HCT116 (cell line): ENCODE results near the gene SNAPC4. TPM values are rescaled to one million over a fixed set of nuclear protein-coding genes. Genes with fewer than 3 reads are reported as not detected.

Experiments used
- total RNA-seq: library from RNA; stranded (reverse); gene quantifications from one replicate; pipeline ENCODE4 v1.2.1, GENCODE V29; 2021; ENCODE audit not compliant: unreplicated experiment

SNAPC4 gene
- total RNA-seq, 1 experiment from 2014 or later = 20.4 TPM

Other genes starting within 250 kb of the SNAPC4 start
- not detected for gene LHX3, start 195.0 kb downstream of the SNAPC4 start, total RNA-seq
- gene QSOX2, start 154.4 kb downstream of the SNAPC4 start, total RNA-seq = 34.6 TPM
- 4.6 TPM for gene CCDC187, start 96.1 kb downstream of the SNAPC4 start, total RNA-seq
- gene GPSM1, start 72.6 kb downstream of the SNAPC4 start, total RNA-seq = 26.4 TPM
- gene DNLZ, start 36.4 kb downstream of the SNAPC4 start, total RNA-seq = 21.9 TPM
- gene CARD9, start 26.5 kb downstream of the SNAPC4 start, total RNA-seq = 1.2 TPM
- gene ENTR1, start 10.4 kb upstream of the SNAPC4 start, total RNA-seq = 119 TPM
- gene PMPCA, start 10.5 kb upstream of the SNAPC4 start, total RNA-seq = 116 TPM
- gene INPP5E, start 39.7 kb upstream of the SNAPC4 start, total RNA-seq = 23.8 TPM
- 49.8 TPM for gene SEC16A, start 82.9 kb upstream of the SNAPC4 start, total RNA-seq
- gene NOTCH1, start 145.9 kb upstream of the SNAPC4 start, total RNA-seq = 36.2 TPM